Lung (tissue), 12 donors: ENCODE measurements around the gene OR8G5. TPM values are rescaled to one million over a fixed set of nuclear protein-coding genes. Genes with fewer than 3 reads are reported as not detected.

Experiments used
- ATAC-seq: fragments of 200-7000 bp; cut with Tn5 transposase; one replicate; pipeline ENCODE4 v1.9.1; 2020; ENCODE audit warnings: moderate number of reproducible peaks; ENCODE audit not compliant: insufficient read depth, low FRiP score
- DNase-seq, 3 donors: peaks; one replicate each; pipeline ENCODE4 v3.0.0-alpha.2; 2013 to 2017
- H3K27ac ChIP-seq, 2 donors: one replicate each; pipeline ENCODE4 v1.5.1; 2013; ENCODE audit warnings: mild to moderate bottlenecking in 2 of 2, moderate library complexity in 2 of 2, control low read depth in 1 of 2, inconsistent platforms in 1 of 2, low read depth in 1 of 2, low read length in 1 of 2
- H3K27me3 ChIP-seq, 3 donors: one replicate each; pipeline ENCODE4 v1.5.1; 2013; ENCODE audit warnings: low read length in 2 of 3; ENCODE audit not compliant: control insufficient read depth in 3 of 3, insufficient read depth in 3 of 3
- H3K36me3 ChIP-seq, 4 donors: one replicate each; pipeline ENCODE4 v1.5.1; 2013; ENCODE audit warnings: low read length in 4 of 4, mild to moderate bottlenecking in 1 of 4, moderate library complexity in 1 of 4; ENCODE audit not compliant: control insufficient read depth in 4 of 4, insufficient read depth in 4 of 4
- H3K4me1 ChIP-seq, 5 donors: one replicate each; pipeline ENCODE4 v1.5.1; 2013; ENCODE audit warnings: low read length in 5 of 5, mild to moderate bottlenecking in 2 of 5, moderate library complexity in 1 of 5; ENCODE audit not compliant: control insufficient read depth in 5 of 5, insufficient read depth in 5 of 5
- H3K4me3 ChIP-seq: one replicate; pipeline ENCODE4 v1.5.1; 2013; ENCODE audit warnings: mild to moderate bottlenecking, control low read depth, moderate library complexity
- H3K9ac ChIP-seq, 2 donors: one replicate each; pipeline ENCODE4 v1.5.1; 2013; ENCODE audit warnings: low read length in 2 of 2, control low read depth in 1 of 2; ENCODE audit not compliant: insufficient read depth in 1 of 2
- H3K9me3 ChIP-seq, 4 donors: one replicate each; pipeline ENCODE4 v1.5.1; 2013; ENCODE audit warnings: low read length in 3 of 4, mild to moderate bottlenecking in 1 of 4, moderate library complexity in 1 of 4; ENCODE audit not compliant: control insufficient read depth in 4 of 4, insufficient read depth in 3 of 4
- CTCF ChIP-seq: IDR thresholded peaks from 2 replicates; pipeline ENCODE4 v1.5.1; 2012; ENCODE audit warnings: mild to moderate bottlenecking; ENCODE audit errors: control extremely low read depth, extremely low read depth
- WGBS, 2 donors: extraction: QIAGEN DNeasy Blood & Tissue Kit; methylation state at CpG; one replicate each; pipeline ENCODE4 v1.1.7; 2013; 5-methylcytosine and 5-hydroxymethylcytosine counted together
- polyA plus RNA-seq, 2 donors: library from polyadenylated mRNA; stranded (reverse); fragments of 200-250 nt; gene quantifications; one replicate each; pipeline ENCODE4 v1.2.1, GENCODE V29; 2013
- total RNA-seq, 2 donors: library from RNA; depleted of rRNA in 1 of 2; stranded (reverse); fragments of >200 nt in 1 of 2; gene quantifications; one replicate each; pipeline ENCODE4 v1.2.1, GENCODE V29; 2014 to 2021
- donor health status: control.
- donor health status: control.
- donor health status: Bipolar disorder and iron deficiency.
- donor health status: healthy.
- donor health status: DM: yes; HTN: yes; CAD: no.

OR8G5 gene
- total and polyA plus RNA-seq, 4 donors: 0.10 to 0.34 (median 0.13) TPM; not detected in 1

DNA sequence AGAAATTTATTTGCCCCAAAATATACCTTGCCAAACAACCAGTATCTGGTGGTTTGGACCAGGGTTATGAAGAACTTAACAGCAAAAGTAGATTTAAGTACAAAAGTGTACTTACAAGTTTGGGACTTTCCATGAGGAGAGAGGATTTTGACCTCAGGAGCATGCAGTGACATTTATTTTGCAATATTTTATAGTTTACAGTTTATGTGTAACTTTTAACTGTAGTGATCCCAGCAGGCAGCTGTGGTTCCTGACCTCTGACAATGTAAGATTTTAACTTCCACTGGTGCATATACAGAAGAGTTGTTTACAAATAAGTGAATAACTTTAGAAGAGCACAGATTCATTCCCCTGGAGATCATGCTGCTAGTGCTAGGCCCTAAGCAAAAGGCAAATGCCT is 50.9 kb downstream of the OR8G5 start:
- Histone ChIP-seq H3K36me3 (no peaks in the 10 kb centered on the region), H3K27me3 (no peaks in the 10 kb centered on the region), H3K9me3 (no peaks in the 10 kb centered on the region), H3K9ac (no peak overlapping the region), H3K4me3 (no peak overlapping the region), H3K4me1 (no peaks in the 10 kb centered on the region), H3K27ac (no peak overlapping the region)
- no peak for TF ChIP-seq CTCF
- DNase-seq: no peak
- no peak for ATAC-seq

DNA sequence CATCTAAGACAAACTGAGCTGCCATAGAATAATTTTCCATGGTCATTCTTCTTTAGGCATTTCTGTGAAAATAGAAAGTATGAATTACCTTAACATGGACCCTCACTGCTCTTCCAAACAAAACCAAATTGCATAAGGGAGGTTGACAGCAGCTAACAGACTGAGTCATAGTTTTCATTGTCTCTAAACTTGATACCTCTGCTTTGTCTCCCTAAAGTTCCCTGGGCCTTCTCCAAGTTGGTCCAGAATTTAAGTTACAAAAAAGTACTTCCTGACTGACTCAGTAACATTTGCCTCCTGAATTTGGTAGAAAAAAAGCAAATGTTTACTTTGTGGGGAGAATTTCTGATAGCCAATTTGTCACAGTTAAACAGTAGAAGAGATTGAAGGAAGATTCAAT is 54.5 kb downstream of the OR8G5 start:
- H3K36me3 ChIP-seq: no peaks in the 10 kb centered on the region
- ATAC-seq (no peak), DNase-seq (no peak)
- H3K9me3 ChIP-seq: no peaks in the 10 kb centered on the region
- TF ChIP-seq CTCF: no peak
- H3K4me3 ChIP-seq: no peak overlapping the region
- no peaks in the 10 kb centered on the region for H3K4me1 ChIP-seq
- H3K9ac ChIP-seq: no peak overlapping the region
- H3K27ac ChIP-seq: no peak overlapping the region
- H3K27me3 ChIP-seq: no peaks in the 10 kb centered on the region

- DNase-seq (no peak), ATAC-seq (no peak)
- WGBS, 2 donors: 83% methylated on average over 5 of the region's 5 CpGs
- Histone ChIP-seq H3K4me3 (no peak overlapping the region), H3K9me3 (no peaks in the 10 kb centered on the region), H3K36me3 (no peaks in the 10 kb centered on the region), H3K27me3 (no peaks in the 10 kb centered on the region), H3K4me1 (no peaks in the 10 kb centered on the region), H3K9ac (no peak overlapping the region), H3K27ac (no peak overlapping the region)
- no peak for TF ChIP-seq CTCF
Measured at GRCh38 chr11:124311269-124311668, 55.1 kb downstream of the OR8G5 start.

GRCh38 chr11:124311670-124312069 is 55.5 kb downstream of the OR8G5 start:
- H3K9ac ChIP-seq: no peak overlapping the region
- H3K27ac ChIP-seq: no peak overlapping the region
- H3K36me3 ChIP-seq: no peaks in the 10 kb centered on the region
- H3K27me3 ChIP-seq: no peaks in the 10 kb centered on the region
- no peaks in the 10 kb centered on the region for H3K4me1 ChIP-seq
- ATAC-seq (no peak), DNase-seq (no peak)
- no peak for TF ChIP-seq CTCF
- no peaks in the 10 kb centered on the region for H3K9me3 ChIP-seq
- H3K4me3 ChIP-seq: no peak overlapping the region
